AML-193 (cell line): ENCODE data around the gene ERMN.
"Not testable (repeated sequence)": the region's sequence is repeated elsewhere in the genome, so short reads cannot be mapped to it uniquely, and the experiment has no call there.

ENCODE experiments used
- DNase-seq, 2 experiments: peaks; one replicate each; lab custom pipeline; 2025; lab: John Stamatoyannopoulos, UW

Gene ERMN, protein sequence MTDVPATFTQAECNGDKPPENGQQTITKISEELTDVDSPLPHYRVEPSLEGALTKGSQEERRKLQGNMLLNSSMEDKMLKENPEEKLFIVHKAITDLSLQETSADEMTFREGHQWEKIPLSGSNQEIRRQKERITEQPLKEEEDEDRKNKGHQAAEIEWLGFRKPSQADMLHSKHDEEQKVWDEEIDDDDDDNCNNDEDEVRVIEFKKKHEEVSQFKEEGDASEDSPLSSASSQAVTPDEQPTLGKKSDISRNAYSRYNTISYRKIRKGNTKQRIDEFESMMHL

GRCh38 chr2:157325786-157326185 lies at the start of gene ERMN:
Gene ERMN (minus strand): TSS chr2:157325824. CDS start chr2:157325642, 182 bp downstream.
- DNase-seq: no peak

DNA sequence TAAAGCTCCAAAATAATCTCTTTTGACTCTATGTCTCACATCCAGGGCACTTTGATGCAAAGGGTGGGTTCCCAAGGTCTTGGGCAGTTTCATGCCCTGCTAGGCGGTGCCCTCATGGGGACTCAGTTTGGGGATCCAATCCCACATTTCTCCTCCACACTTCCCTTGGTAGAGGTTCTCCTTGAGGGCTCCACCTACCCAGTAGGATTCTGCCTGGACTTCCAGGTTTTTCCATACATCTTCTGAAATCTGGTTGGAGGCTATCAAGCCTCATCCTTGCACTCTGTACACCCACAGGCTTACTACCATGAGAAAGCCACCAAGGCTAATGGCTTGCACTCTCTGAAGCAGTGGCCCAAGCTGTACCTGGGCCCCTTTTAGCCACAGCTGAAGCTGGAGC lies 49.8 kb upstream of the ERMN start:
- no peak for DNase-seq

DNA sequence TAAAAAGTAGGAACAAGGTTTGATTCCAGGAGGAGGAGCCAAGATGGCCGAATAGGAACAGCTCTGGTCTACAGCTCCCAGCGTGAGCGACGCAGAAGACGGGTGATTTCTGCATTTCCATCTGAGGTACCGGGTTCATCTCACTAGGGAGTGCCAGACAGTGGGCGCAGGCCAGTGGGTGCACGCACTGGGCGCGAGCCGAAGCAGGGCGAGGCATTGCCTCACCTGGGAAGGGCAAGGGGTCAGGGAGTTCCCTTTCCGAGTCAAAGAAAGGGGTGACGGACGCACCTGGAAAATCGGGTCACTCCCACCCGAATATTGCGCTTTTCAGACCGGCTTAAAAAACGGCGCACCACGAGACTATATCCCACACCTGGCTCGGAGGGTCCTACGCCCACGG lies 42.9 kb upstream of the ERMN start:
- not testable (repeated sequence) for DNase-seq

DNA sequence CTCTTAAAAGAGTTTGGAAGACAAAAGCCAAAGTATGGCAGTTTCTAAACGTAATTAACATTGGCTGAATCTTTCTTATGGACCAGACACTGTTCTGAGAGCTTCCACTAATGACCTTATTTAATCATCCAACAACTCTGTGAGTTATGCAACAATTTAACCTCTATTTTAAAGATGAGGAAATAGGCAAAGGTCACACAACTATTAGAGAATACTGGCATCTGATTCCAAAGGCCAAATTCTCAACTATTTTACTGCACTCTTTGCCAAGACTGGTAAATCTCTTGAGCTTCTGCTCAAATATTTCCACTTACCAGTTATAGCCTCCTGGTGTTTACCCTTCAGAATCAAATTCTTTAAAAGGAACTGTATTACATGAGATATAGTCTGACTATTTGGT lies 42.1 kb upstream of the ERMN start:
- DNase-seq: peak; percentile 10 to 18

DNA sequence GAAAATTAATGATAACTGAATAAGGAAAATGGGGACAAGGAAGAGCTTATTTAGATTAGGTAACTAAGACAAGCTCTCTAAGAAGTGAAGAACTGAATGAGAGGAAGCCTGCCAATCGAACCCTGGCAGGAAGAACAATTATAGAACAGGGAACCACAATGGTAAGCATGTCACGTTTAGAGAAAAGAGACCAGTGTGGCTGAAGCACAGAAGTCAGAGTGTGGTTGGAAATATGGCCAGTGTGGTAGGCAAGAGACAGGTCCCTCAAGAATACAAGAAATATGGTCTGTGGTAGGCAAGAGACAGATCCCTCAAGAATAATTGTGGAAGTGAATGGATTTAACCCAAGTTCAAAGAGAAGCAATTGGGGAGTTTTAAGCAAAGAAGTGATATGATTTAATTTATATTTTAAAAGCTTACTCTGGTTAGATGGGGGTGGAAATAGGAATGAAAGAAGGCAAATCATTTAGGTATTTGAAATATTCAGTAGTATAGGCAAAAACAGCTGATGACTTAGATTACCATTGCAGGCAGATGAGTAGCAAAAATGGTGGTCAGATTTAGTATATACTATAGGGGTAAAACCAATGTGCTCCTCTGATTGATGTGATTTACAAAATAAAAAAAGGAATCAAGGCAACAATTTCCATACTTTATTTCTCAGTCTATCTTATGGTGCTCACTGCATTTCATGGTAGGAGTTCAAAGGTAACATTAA lies 38.8 kb upstream of the ERMN start:
- DNase-seq: no peak

GRCh38 chr2:157363612-157364101 lies 38.0 kb upstream of the ERMN start:
- no peak for DNase-seq

- no peak for DNase-seq
Observed at GRCh38 chr2:157362627-157363026, 37.0 kb upstream of the ERMN start.

DNA sequence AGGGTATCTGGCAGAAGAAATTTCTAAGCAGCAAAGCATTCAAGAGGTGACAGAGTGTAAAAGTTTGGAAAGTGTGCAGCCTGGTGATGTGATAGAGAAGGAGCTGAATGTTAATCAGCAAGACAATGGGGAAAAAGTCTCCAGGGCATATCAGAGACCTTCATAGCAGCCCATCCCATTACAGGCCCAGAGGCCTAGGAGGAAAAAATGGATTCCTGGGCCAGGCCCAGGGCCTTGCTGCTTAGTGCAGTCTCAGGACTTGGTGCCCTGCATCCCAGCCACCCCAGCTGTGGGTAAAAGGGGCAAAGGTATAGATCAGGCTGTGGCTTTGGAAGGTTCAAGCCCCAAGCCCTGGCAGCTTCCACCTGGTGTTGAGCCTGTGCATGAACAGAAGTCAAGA lies 35.9 kb upstream of the ERMN start:
- no peak for DNase-seq

GRCh38 chr2:157359628-157360027 lies 34.0 kb upstream of the ERMN start:
- DNase-seq: no peak

GRCh38 chr2:157355618-157356017 lies 30.0 kb upstream of the ERMN start:
- DNase-seq: no peak

DNA sequence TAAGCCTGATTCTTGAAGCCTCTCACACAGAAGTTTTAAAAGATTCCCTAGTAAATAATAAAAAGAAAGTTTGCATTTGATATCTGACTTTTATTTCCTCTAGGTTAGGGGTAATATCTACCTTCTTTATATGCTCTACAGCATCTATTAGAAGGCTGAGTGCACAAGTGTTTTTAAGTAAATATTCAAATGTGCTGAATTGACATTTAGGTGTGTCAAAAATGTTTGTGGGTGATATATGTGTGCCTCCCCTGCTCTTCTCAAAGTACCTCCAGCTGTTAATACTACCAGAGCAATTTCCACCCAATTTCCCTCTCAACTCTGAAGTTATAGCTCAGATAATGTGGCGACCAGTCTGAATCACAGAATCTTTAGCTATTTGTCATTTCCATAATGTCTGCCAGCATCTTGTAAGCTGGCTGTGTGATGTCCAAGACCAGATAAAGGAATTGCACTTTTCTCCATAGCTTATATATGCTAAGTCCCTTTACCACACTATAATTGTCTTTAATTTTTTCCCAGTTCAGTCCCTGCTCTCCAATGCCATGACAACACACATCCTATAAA lies 24.4 kb upstream of the ERMN start:
- no peak for DNase-seq

DNA sequence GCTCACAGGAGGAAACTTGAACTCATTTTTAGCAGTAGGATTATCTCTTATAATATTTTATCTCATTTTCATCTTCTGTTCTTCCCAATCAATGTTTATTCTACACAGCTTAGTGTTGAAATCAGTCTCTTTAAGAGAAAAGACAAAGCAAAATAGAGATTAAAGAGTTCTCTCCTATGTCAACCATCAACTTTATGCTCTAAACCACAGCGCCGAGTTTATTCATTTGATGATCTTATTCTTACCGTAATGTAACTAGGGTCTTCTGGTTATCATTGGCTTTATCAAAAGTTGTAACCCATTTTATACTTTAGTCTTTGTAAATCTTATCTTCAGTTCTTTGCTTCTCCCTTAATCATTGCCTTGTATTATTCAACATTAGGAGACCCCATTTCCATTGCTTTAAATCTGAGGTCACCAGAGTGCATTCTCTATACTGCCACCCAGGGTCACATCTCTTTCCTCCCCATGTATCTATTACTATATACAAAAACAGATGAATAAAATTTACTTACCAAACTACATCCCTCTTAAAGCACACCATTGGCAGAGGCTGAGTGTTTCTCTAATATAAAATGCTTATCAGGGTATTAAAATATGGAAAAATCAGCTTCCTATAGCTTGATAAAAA lies 22.8 kb upstream of the ERMN start:
- DNase-seq: no peak

DNA sequence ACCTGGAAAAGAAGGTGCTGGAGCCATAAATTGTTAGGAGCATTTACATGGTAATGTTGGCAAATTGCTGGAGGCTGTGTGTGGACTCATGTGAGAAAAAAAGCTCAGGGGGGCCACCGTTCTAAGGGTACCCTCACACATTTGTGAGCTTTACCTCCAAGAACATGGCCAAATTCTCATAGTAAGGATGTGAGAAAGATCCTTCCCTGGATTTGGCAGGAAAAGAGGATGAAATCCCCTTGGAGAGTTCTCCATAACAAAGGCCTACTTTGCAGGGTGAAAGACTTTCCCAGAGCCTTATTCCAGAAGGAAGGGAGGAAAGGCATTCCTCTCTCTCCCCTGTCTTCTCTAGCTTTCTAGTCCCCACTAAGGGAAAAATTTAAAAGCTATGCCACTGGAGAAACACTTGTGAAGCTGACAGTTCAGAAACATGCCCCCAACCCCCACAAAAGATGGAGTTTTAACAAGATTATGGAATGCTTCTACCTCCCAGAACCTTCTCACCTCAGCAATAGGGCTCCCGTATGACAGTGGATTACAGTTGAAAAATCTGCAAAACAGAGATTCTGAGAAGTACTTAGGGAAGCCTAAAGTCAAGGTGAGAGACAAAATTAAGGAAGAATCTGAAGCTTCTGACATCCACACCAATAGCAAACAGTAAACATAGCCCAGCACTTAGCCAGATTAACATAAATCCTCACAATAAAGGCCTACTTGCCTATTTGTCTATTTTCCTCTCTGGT lies 20.2 kb upstream of the ERMN start:
- no peak for DNase-seq

DNA sequence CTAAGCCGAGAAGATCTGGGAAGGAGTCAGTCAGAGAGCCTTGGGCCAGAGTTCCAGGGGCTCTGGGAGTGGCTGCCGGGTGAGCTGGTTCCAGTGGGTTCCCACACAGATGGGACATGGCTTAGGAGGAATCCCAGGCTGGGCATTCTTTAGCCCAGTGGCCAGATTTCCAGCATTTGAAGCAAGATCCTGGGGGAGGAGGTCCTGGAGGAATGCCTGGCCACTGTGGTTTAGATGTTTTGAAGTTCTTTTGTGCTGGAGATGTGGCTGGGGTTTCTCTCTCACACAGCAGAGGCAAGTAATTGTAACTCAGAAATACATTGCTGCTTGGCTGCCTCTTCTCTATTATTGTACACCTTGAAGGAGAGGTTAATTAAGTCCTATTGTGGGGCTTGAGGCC lies 15.8 kb upstream of the ERMN start:
- not testable (repeated sequence) for DNase-seq

DNA sequence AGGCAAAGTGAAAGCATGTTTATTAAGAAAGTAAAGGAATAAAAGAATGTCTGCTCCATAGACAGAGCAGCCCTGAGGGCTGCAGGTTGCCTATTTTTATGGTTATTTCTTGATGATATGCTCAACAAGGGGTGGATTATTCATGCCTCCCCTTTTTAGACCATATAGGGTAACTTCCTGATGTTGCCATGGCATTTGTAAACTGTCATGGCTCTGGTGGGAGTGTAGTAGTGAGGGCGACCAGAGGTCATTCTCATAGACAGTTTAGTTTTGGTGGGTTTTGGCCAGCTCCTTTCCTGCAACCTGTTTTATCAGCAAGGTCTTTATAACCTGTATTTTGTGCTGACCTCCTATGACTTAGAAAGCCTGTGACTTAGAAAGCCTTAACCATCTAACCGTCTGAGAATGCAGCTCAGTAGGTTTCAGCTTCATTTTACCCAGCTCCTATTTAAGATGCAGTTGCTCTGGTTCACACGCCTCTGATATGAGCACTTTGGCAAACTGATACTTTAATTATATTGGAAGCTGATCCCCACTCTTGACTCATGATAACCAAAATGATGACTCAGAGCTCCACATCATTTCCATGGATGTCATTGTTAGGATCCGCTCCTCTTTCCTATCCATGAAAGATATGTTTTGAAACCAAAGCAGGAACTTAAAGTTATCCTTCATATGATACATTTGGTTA lies 14.5 kb upstream of the ERMN start:
- no peak for DNase-seq

- no peak for DNase-seq
Observed at GRCh38 chr2:157337978-157338377, 12.4 kb upstream of the ERMN start.

DNA sequence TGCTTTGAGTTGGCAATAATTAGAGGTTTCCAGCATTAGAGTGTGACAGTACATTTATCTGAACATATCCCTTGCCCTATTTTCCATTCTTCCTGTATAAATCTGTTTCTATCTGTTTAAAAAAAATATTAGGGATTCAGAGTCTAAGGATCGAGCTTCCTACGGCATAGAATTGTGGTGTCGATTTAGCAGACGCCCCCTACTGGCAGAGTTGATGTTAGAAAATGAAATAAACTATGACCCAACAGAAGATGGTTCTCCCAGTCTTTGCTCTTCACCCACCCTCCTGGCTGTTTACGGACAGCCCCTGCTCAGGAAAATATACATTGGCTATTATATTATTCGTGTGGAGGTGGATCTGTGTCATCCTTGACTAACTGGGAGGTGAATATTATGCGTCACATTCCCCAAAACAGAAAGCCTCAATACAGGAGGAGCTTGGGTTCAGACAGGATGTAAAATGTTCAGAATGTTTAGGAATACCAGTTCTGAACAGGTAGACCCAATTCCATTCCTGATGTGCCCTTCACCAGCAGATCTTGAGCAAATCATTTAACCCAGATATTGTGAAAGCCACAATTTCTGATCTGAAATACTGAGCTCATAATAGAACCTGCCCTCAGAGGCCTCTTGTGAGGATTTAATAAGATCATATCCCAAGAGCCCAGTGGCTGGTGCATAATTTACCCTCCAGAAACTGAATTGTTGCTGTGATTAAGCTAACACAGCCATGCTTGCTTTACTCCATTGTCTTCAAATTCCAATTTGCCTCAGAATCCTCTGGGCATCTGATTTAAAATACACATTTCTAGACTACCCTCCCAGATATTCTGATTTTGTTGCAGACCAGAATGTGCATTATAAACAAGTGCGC lies 10.8 kb upstream of the ERMN start:
- peak; percentile 17 to 19 for DNase-seq

DNA sequence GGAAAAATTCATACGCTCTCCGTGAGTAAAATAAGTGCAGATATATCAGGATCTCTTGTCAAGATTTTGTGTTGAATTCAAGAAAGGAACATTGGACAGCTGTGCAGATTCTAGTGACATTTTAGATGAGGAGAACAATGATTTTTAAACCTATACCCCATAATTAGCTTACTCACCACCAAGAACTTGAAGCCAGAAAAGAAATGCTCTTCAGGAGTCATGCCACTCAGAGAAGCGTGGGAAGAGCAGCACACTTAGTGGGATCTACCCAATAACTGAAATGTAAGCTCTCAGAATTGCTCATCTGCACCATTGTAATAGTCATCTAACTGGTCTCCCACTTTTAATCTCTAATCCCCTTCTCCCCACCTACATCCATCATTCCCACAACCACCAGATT lies 9.2 kb upstream of the ERMN start:
- no peak for DNase-seq

DNA sequence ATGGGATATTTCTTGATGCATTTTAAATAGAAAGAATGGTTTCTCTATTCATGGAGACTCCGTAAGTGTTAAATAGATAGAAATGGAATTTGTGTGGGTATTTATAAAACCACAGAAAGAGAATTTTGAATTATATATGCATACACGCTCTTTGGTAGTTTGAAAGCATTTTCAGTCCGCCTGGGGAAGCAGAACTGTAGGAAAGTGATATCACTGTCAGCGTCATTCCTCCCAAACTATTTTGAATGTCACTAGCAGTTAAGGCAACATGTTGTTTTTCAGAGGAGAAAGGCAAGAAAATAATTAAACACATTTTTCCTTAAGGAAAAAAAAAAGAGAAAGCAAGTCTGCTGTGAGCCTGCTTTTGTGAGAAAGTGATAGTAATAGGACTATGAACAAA lies 8.7 kb upstream of the ERMN start:
- no peak for DNase-seq

DNA sequence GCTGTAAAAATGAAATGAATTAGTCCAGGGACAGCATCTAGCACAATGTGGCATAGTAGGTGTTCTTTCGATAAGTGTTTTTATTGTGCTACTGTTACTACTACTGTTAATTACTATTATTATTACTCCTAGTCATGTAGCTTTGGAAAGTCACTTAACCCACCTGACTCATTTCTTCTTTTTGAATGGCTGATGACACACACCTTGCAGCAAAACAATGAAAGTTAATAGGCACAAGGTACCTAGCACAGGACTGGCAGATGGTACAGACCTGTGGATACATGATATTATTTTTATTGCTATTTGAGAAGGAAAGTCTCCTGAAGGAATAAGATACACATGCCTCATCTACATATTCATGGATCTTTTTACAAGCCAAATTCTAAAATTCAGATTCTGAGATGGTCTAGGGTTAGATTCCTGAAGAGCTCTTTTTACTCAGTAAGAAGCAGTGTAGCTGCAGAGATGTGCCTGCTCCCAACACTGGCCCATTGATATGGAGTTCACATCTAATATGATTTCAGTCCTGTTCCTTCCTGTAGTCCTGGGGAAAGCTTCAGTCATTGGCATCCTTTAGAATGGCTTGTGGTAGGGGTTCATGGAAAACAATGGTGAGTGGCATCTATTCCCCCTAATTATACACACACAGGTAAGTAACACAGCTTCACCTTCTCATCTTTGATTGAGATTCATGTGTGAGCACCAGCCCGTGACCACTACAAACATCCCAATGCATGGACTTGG lies 7.9 kb upstream of the ERMN start:
- DNase-seq: no peak
